Spleen (tissue), 11 donors: ENCODE results near the gene SLIT3. TPM values are rescaled to one million over a fixed set of nuclear protein-coding genes. Genes with fewer than 3 reads are reported as not detected.

Experiments used
- DNase-seq: peaks from one replicate; pipeline ENCODE4 v3.0.0-alpha.2; 2020
- H3K27ac ChIP-seq, 8 donors: fragments of 200-600 bp; sonication (generic) in 7 of 8; 1 replicate in 4 of 8; 2 replicates in 4 of 8; pipeline versions ENCODE4 v1.5.0 to v1.8.0; 2016 to 2021; ENCODE audit warnings: inconsistent platforms in 4 of 8, mild to moderate bottlenecking in 4 of 8, moderate library complexity in 1 of 8
- H3K27me3 ChIP-seq, 7 donors: fragments of 200-600 bp; sonication (generic) in 6 of 7; replicated peaks in 1 of 7; 1 replicate in 4 of 7; 2 replicates in 3 of 7; pipeline versions ENCODE4 v1.5.0 to v1.8.0; 2016 to 2021; ENCODE audit warnings: inconsistent platforms in 3 of 7, mild to moderate bottlenecking in 1 of 7
- H3K36me3 ChIP-seq, 6 donors: fragments of 200-600 bp; sonication (generic) in 5 of 6; 1 replicate in 4 of 6; 2 replicates in 2 of 6; pipeline versions ENCODE4 v1.5.0 to v1.8.0; 2016 to 2021; ENCODE audit warnings: inconsistent platforms in 2 of 6
- H3K4me1 ChIP-seq, 6 donors: fragments of 200-600 bp; sonication (generic) in 5 of 6; 1 replicate in 3 of 6; 2 replicates in 3 of 6; pipeline versions ENCODE4 v1.5.0 to v1.8.0; 2016 to 2021; ENCODE audit warnings: inconsistent platforms in 3 of 6
- H3K4me3 ChIP-seq, 8 donors: fragments of 200-600 bp; sonication (generic) in 7 of 8; 1 replicate in 4 of 8; 2 replicates in 4 of 8; pipeline versions ENCODE4 v1.5.0 to v1.8.0; 2016 to 2021; ENCODE audit warnings: inconsistent platforms in 4 of 8, mild to moderate bottlenecking in 4 of 8, moderate library complexity in 2 of 8
- H3K9me3 ChIP-seq, 8 donors: fragments of 200-600 bp; sonication (generic) in 7 of 8; 1 replicate in 4 of 8; 2 replicates in 4 of 8; pipeline versions ENCODE4 v1.5.0 to v1.8.0; 2016 to 2021; ENCODE audit warnings: inconsistent platforms in 4 of 8
- POLR2A ChIP-seq, 3 donors: fragments of 450-650 bp; IDR thresholded peaks; one replicate each; pipeline ENCODE4 v1.5.1; 2017; ENCODE audit warnings: antibody characterized with exemption in 3 of 3, mild to moderate bottlenecking in 1 of 3
- POLR2AphosphoS5 ChIP-seq, 3 donors: sonication (generic); formaldehyde crosslinking; IDR thresholded peaks; one replicate each; pipeline ENCODE4 v1.5.1; 2017; ENCODE audit warnings: antibody characterized with exemption in 3 of 3
- WGBS, 5 donors: extraction: QIAGEN DNeasy Blood & Tissue Kit in 3 of 5; methylation state at CpG; one replicate each; pipeline versions ENCODE4 v1.1.5 to v1.1.7; 2013 to 2018; 5-methylcytosine and 5-hydroxymethylcytosine counted together
- intact Hi-C: fragments of 100-400 bp; cut with DNase I; formaldehyde crosslinking; loops from one replicate; pipeline ENCODE4 v1.15.0; 2023; ENCODE audit warnings: low total_unique reads
- polyA plus RNA-seq, 3 donors: library from polyadenylated mRNA; stranded (reverse); fragments of 200-250 nt; gene quantifications; one replicate each; pipeline ENCODE4 v1.2.1, GENCODE V29; 2013
- total RNA-seq, 7 donors: library from RNA; depleted of rRNA in 3 of 7; stranded (reverse); fragments of >200 nt in 3 of 7; fragmentation: NEBNext Ultra II Directional in 4 of 7; extraction: Animal tissue kit (Norgen Biotek cat#: 25700) in 4 of 7; gene quantifications; one replicate each; pipeline versions ENCODE4 v1.1.0 to v1.2.1, GENCODE V29; 2016 to 2021
- TF ChIP-seq, protein P1 (sequence below), 11 experiments: fragments of 200-600 bp in 7 of 11; fragments of 450-650 bp in 4 of 11; sonication (generic) in 4 of 11; IDR thresholded peaks in 8 of 11; conservative IDR thresholded peaks in 3 of 11; 1 replicate in 7 of 11; 2 replicates in 4 of 11; pipeline versions ENCODE4 v1.4.0 to v1.8.0; 2016 to 2021; ENCODE audit warnings: antibody characterized with exemption in 11 of 11, inconsistent platforms in 4 of 11, mild to moderate bottlenecking in 1 of 11
- donor health status: healthy with polysubstance abuse.
- donor health status: DM: no; HTN: no; CAD: no; lungs with moderate emphysema.
- donor health status: DM: no; HTN: no; CAD: no.
- donor health status: Bipolar disorder and iron deficiency.
- donor health status: healthy.
- donor health status: DM: no; HTN: no; CAD: no.
- donor health status: DM: yes; HTN: yes; CAD: no.

SLIT3 gene
- total and polyA plus RNA-seq, 10 donors, result 0.33 to 54.0 (median 13.2) TPM

DNA sequence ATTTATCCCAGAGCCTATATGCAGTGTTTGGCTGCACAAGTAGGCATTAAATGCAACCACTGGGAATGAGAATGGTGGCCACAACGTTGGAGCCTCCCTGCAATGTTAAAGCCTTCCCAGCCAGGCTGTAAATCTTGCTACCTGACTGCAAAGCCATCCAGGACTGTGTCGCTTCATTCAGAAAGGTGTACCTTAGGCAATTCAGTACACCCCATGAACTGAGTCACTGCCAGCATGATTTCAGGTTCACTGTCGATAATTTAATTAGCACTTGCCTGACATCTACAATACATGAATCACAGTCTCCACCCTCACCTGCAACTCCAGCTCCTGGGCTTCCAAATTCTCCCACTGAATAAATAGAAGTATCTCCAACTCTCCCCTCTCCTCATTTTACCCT, 108.4 kb downstream of the SLIT3 start:
- Histone ChIP-seq H3K4me3 (no peak overlapping the region), H3K9me3 (no peaks in the 10 kb centered on the region), H3K27ac (no peak overlapping the region), H3K4me1 (no peaks in the 10 kb centered on the region), H3K27me3 (peaks cover 0 to 4% (median 0%) of the 10 kb centered on the region in 7 donors), H3K36me3 (no peaks in the 10 kb centered on the region)
- no peak for DNase-seq
- TF ChIP-seq, protein P1, sequence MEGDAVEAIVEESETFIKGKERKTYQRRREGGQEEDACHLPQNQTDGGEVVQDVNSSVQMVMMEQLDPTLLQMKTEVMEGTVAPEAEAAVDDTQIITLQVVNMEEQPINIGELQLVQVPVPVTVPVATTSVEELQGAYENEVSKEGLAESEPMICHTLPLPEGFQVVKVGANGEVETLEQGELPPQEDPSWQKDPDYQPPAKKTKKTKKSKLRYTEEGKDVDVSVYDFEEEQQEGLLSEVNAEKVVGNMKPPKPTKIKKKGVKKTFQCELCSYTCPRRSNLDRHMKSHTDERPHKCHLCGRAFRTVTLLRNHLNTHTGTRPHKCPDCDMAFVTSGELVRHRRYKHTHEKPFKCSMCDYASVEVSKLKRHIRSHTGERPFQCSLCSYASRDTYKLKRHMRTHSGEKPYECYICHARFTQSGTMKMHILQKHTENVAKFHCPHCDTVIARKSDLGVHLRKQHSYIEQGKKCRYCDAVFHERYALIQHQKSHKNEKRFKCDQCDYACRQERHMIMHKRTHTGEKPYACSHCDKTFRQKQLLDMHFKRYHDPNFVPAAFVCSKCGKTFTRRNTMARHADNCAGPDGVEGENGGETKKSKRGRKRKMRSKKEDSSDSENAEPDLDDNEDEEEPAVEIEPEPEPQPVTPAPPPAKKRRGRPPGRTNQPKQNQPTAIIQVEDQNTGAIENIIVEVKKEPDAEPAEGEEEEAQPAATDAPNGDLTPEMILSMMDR (IDR thresholded peaks at IDR 0.05 in 8 of 11, conservative IDR thresholded peaks at IDR 0.05 in 3 of 11), result no peak
- no peak for TF ChIP-seq POLR2AphosphoS5 (IDR thresholded peaks at IDR 0.05)
- TF ChIP-seq POLR2A (IDR thresholded peaks at IDR 0.05), result no peak
- intact Hi-C loops, result no loop called here
- 64 to 82% (median 66%) methylated on average over 3 of the region's 3 CpGs for WGBS, 5 donors

DNA sequence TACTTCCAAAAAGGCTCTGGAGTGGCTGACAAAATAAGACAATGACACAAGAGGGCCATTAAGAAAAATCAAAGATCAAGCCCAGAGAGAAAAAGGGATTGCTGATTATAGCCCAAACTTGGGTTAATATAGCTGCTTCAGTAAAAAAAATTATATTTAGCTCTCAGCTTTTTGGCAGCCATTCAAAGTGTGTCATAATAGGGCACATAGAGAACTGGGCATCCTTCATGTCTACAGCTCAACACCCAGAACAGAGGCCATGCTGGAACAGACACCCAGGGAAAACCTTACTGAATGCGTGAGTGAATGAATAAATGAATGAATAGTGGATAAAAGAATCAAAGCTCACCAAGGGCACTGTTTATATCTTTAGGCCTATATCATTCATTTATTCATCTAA, 110.1 kb downstream of the SLIT3 start:
- H3K27me3 ChIP-seq, result peaks cover 0 to 4% (median 0%) of the 10 kb centered on the region in 7 donors
- no peak for DNase-seq
- H3K27ac ChIP-seq, result no peak overlapping the region
- H3K9me3 ChIP-seq, result no peaks in the 10 kb centered on the region
- H3K4me3 ChIP-seq, result no peak overlapping the region
- H3K4me1 ChIP-seq, result no peaks in the 10 kb centered on the region
- intact Hi-C loops, result no loop called here
- TF ChIP-seq POLR2AphosphoS5 (IDR thresholded peaks at IDR 0.05) (no peak), POLR2A (IDR thresholded peaks at IDR 0.05) (no peak)
- TF ChIP-seq, protein P1 (IDR thresholded peaks at IDR 0.05 in 8 of 11, conservative IDR thresholded peaks at IDR 0.05 in 3 of 11), result no peak
- 87 to 96% (median 91%) methylated on average over 1 of the region's 1 CpG for WGBS, 5 donors
- no peaks in the 10 kb centered on the region for H3K36me3 ChIP-seq

- 77 to 88% (median 85%) methylated on average over 3 of the region's 3 CpGs for WGBS, 5 donors
- no peaks in the 10 kb centered on the region for H3K4me1 ChIP-seq
- DNase-seq, result no peak
- no peaks in the 10 kb centered on the region for H3K27me3 ChIP-seq
- no peak overlapping the region for H3K4me3 ChIP-seq
- no peak for TF ChIP-seq POLR2AphosphoS5 (IDR thresholded peaks at IDR 0.05)
- no peaks in the 10 kb centered on the region for H3K9me3 ChIP-seq
- intact Hi-C loops, result no loop called here
- H3K27ac ChIP-seq, result no peak overlapping the region
- H3K36me3 ChIP-seq, result no peaks in the 10 kb centered on the region
Measured at GRCh38 chr5:169185626-169186025, 115.3 kb downstream of the SLIT3 start.

DNA sequence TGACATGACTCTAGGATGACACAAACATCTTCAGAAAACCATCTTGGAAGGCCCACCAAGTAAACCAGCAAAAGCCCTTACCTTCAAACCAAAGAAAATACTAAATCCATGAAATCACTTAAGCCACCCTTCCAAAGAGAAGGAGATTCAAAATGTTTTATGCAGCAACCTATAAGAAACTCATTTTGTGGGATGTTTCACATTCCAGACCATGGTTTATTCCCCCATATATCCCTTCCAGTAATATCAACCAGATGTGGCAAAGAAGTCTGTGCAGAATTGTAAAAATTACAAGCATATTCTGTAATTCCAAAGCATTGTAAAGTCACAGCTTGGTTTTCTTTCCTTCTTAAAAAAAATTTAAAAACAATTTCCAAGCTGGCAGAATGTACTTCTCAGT, 117.4 kb downstream of the SLIT3 start:
- Histone ChIP-seq H3K27me3 (no peaks in the 10 kb centered on the region), H3K9me3 (no peaks in the 10 kb centered on the region), H3K36me3 (no peaks in the 10 kb centered on the region), H3K27ac (no peak overlapping the region), H3K4me1 (no peaks in the 10 kb centered on the region), H3K4me3 (no peak overlapping the region)
- TF ChIP-seq, protein P1 (IDR thresholded peaks at IDR 0.05 in 8 of 11, conservative IDR thresholded peaks at IDR 0.05 in 3 of 11), result no peak
- TF ChIP-seq POLR2AphosphoS5 (IDR thresholded peaks at IDR 0.05) (no peak), POLR2A (IDR thresholded peaks at IDR 0.05) (no peak)
- DNase-seq, result no peak
- intact Hi-C loops, result no loop called here

- TF ChIP-seq, protein P1 (IDR thresholded peaks at IDR 0.05 in 8 of 11, conservative IDR thresholded peaks at IDR 0.05 in 3 of 11), result no peak
- TF ChIP-seq POLR2A (IDR thresholded peaks at IDR 0.05) (no peak), POLR2AphosphoS5 (IDR thresholded peaks at IDR 0.05) (no peak)
- WGBS, 5 donors, result 74 to 84% (median 78%) methylated on average over 4 of the region's 4 CpGs
Measured at GRCh38 chr5:169182797-169183196, 118.1 kb downstream of the SLIT3 start.

More at GRCh38 chr5:169182797-169183196, 118.1 kb downstream of the SLIT3 start:
- intact Hi-C loops, result no loop called here
- Histone ChIP-seq H3K27ac (no peak overlapping the region), H3K36me3 (no peaks in the 10 kb centered on the region), H3K4me3 (no peak overlapping the region), H3K4me1 (no peaks in the 10 kb centered on the region), H3K9me3 (no peaks in the 10 kb centered on the region), H3K27me3 (no peaks in the 10 kb centered on the region)
- DNase-seq, result no peak
